ENCODE results near the gene LAMA3. TPM values are rescaled to one million over a fixed set of nuclear protein-coding genes. Genes with fewer than 3 reads are reported as not detected.

LAMA3 gene
- total and polyA plus RNA-seq, 2 experiments from 2014 or later: 3.9 to 4.9 TPM

GRCh38 chr18:23814991-23815614 is 125.8 kb downstream of the LAMA3 start:
- no peaks in the 10 kb centered on the region for H3K36me3 ChIP-seq (ENCODE audit: insufficient read depth)
- H3K27ac ChIP-seq (ENCODE audit: low read depth): no peak overlapping the region
- no peak for ATAC-seq
- H3K9me2 ChIP-seq (ENCODE audit: insufficient read depth): no peaks in the 10 kb centered on the region
- no peaks in the 10 kb centered on the region for H3K27me3 ChIP-seq (ENCODE audit: insufficient read depth)
- Mint-ChIP-seq H3K27me3 (ENCODE audit: insufficient read depth, low read depth, poor library complexity) (peaks cover 8% of the 10 kb centered on the region), H3K9me3 (no peaks in the 10 kb centered on the region; the same call in 2 of the 3 replicates), H3K4me1 (peaks cover 39% of the 10 kb centered on the region), H3K36me3 (ENCODE audit: low read depth) (no peaks in the 10 kb centered on the region), H3K4me3 (no peak overlapping the region), H3K27ac (no peak overlapping the region)
- no peak for DNase-seq (ENCODE audit: low spot score)
- TF ChIP-seq REST (IDR thresholded peaks at IDR 0.05; ENCODE audit: unreplicated experiment) (no peak), ZNF114 (CRISPR knock-in tag; IDR thresholded peaks at IDR 0.05) (no peak), CTCF (conservative IDR thresholded peaks at IDR 0.05; ENCODE audit: low read depth in 2 of 2) (no peak), CREB1 (CRISPR knock-in tag; IDR thresholded peaks at IDR 0.05; ENCODE audit: low read depth) (no peak), STAT1 (IDR thresholded peaks at IDR 0.05; ENCODE audit: unreplicated experiment) (no peak)
- no peak overlapping the region for H3K4me2 ChIP-seq
- no peaks in the 10 kb centered on the region for H4K20me1 ChIP-seq (replicated peaks; ENCODE audit: insufficient read depth)
- no peaks in the 10 kb centered on the region for H3K79me2 ChIP-seq (replicated peaks; ENCODE audit: insufficient read depth)
- peaks cover 29% of the 10 kb centered on the region for H3K4me1 ChIP-seq (ENCODE audit: insufficient read depth)
- no peak overlapping the region for H3K4me3 ChIP-seq
- no peaks in the 10 kb centered on the region for H3F3A ChIP-seq (replicated peaks; ENCODE audit: low read depth)
- H2AFZ ChIP-seq: no peak overlapping the region

- no peak for DNase-seq (ENCODE audit: low spot score)
- ATAC-seq: no peak
- Histone ChIP-seq H2AFZ (no peak overlapping the region), H3K79me2 (replicated peaks; ENCODE audit: insufficient read depth) (no peaks in the 10 kb centered on the region), H3K4me1 (ENCODE audit: insufficient read depth) (peaks cover 35% of the 10 kb centered on the region), H3K36me3 (ENCODE audit: insufficient read depth) (no peaks in the 10 kb centered on the region), H3K4me3 (no peak overlapping the region), H3K9me2 (ENCODE audit: insufficient read depth) (no peaks in the 10 kb centered on the region), H4K20me1 (replicated peaks; ENCODE audit: insufficient read depth) (no peaks in the 10 kb centered on the region), H3K27me3 (ENCODE audit: insufficient read depth) (no peaks in the 10 kb centered on the region), H3K27ac (ENCODE audit: low read depth) (no peak overlapping the region), H3F3A (replicated peaks; ENCODE audit: low read depth) (no peaks in the 10 kb centered on the region), H3K4me2 (no peak overlapping the region)
- H3K27me3 Mint-ChIP-seq (ENCODE audit: insufficient read depth, low read depth, poor library complexity): peaks cover 8% of the 10 kb centered on the region
- H3K9me3 Mint-ChIP-seq: no peaks in the 10 kb centered on the region; the same call in 2 of the 3 replicates
- H3K27ac Mint-ChIP-seq: no peak overlapping the region
- peaks cover 44% of the 10 kb centered on the region for H3K4me1 Mint-ChIP-seq
- H3K36me3 Mint-ChIP-seq (ENCODE audit: low read depth): no peaks in the 10 kb centered on the region
- H3K4me3 Mint-ChIP-seq: no peak overlapping the region
- no peak for TF ChIP-seq CREB1 (CRISPR knock-in tag; IDR thresholded peaks at IDR 0.05; ENCODE audit: low read depth)
- no peak for TF ChIP-seq CTCF (conservative IDR thresholded peaks at IDR 0.05; ENCODE audit: low read depth in 2 of 2)
- no peak for TF ChIP-seq STAT1 (IDR thresholded peaks at IDR 0.05; ENCODE audit: unreplicated experiment)
- no peak for TF ChIP-seq POLR2AphosphoS5 (IDR thresholded peaks at IDR 0.05; ENCODE audit: low read depth)
- no peak for TF ChIP-seq JUNB (IDR thresholded peaks at IDR 0.05; ENCODE audit: unreplicated experiment)
- no peak for TF ChIP-seq REST (IDR thresholded peaks at IDR 0.05; ENCODE audit: unreplicated experiment)
- TF ChIP-seq NANOG (IDR thresholded peaks at IDR 0.05; ENCODE audit: borderline replicate concordance): no peak
- TF ChIP-seq ETS1 (IDR thresholded peaks at IDR 0.05): no peak
- TF ChIP-seq EZH2 (IDR thresholded peaks at IDR 0.05; ENCODE audit: low read depth, unreplicated experiment): no peak
- TF ChIP-seq EZH2phosphoT487 (IDR thresholded peaks at IDR 0.05; ENCODE audit: unreplicated experiment): no peak
- TF ChIP-seq ZNF114 (CRISPR knock-in tag; IDR thresholded peaks at IDR 0.05): no peak
These were observed 126.8 kb downstream of the LAMA3 start for GRCh38 chr18:23816021-23816420.
